ENCODE measurements around the gene FAM131A.

FAM131A gene, protein sequence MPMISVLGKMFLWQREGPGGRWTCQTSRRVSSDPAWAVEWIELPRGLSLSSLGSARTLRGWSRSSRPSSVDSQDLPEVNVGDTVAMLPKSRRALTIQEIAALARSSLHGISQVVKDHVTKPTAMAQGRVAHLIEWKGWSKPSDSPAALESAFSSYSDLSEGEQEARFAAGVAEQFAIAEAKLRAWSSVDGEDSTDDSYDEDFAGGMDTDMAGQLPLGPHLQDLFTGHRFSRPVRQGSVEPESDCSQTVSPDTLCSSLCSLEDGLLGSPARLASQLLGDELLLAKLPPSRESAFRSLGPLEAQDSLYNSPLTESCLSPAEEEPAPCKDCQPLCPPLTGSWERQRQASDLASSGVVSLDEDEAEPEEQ

DNA sequence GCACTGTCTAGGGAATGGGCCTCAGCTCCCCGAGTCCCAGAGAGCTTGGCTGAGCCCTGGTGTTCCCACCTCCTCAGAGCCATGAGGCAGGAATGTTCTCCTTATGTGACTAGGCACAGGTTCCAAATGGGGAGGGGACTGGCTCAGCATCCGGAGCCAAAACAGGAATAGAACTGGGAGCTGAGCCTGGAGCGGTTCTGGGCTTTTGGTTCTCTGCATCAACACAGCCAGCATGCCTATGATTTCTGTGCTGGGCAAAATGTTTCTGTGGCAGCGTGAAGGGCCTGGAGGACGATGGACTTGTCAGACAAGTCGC, at the start of gene FAM131A:
TSS of gene FAM131A (plus strand) at position 202 of the 316 bp plus-strand sequence. CDS start at position 233, 31 bp downstream.
- no peak for DNase-seq (ENCODE audit: low spot score)

DNA sequence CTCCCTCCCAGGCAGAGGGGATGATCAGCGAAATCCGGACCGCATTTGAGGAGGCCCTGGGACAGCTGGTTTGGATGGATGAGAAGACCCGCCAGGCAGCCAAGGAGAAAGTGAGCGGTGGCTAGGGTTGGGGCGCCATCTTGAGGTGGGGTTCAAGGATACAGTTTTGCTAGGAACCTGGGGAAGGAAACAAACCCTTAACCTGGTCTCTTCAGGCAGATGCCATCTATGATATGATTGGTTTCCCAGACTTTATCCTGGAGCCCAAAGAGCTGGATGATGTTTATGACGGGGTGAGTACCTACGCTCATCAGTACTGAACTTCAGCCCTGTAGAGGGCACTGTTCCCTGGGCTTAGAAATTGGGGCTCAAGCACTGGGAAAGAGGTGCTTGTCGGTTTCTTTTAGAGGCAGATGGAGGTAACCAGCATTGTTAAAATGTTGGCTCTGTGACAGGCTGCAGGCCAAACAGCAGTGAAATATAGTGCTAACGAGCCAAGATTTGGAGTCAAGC, 47.9 kb upstream of the FAM131A start:
- DNase-seq (ENCODE audit: low spot score) = peak; percentile 58

DNA sequence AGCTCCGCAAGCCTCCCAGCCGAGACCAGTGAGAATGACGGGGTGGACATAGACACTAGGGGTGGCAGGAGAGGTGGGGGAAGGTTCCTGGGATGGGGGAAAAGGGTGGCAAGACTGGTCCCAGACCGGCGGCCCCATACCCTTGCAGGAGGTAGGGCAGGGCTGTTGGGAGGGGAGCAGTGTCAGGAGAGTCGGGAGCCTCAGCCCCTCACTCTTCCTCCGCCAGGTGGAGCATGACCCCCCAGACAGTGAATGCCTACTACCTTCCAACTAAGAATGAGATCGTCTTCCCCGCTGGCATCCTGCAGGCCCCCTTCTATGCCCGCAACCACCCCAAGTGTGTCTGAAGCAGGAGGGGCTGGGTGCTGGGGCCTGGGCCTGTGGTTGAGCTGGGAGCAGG, 47.1 kb upstream of the FAM131A start:
- no peak for DNase-seq (ENCODE audit: low spot score)

DNA sequence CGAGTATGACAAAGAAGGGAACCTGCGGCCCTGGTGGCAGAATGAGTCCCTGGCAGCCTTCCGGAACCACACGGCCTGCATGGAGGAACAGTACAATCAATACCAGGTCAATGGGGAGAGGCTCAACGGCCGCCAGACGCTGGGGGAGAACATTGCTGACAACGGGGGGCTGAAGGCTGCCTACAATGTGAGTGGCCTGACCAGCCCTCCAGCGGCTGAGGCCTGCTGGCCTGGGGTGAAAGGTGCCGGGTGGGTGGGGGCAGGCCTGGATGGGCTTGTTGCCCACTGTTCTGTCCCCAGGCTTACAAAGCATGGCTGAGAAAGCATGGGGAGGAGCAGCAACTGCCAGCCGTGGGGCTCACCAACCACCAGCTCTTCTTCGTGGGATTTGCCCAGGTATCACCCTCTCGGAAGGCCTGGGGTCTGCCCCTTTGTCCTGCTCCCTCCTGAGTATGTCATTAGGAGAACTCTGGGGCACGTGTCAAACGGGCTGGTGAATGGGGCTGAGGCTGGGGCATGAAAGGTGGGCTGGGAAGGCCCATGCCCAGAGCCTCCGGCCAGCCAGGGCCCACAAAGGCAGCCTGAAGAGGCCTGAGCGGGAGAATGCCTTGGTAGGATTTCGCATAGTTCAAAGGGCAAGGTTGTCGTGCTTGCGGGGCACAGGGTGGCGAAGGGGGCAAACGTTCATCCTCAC, 46.2 kb upstream of the FAM131A start:
- DNase-seq (ENCODE audit: low spot score) = no peak

DNA sequence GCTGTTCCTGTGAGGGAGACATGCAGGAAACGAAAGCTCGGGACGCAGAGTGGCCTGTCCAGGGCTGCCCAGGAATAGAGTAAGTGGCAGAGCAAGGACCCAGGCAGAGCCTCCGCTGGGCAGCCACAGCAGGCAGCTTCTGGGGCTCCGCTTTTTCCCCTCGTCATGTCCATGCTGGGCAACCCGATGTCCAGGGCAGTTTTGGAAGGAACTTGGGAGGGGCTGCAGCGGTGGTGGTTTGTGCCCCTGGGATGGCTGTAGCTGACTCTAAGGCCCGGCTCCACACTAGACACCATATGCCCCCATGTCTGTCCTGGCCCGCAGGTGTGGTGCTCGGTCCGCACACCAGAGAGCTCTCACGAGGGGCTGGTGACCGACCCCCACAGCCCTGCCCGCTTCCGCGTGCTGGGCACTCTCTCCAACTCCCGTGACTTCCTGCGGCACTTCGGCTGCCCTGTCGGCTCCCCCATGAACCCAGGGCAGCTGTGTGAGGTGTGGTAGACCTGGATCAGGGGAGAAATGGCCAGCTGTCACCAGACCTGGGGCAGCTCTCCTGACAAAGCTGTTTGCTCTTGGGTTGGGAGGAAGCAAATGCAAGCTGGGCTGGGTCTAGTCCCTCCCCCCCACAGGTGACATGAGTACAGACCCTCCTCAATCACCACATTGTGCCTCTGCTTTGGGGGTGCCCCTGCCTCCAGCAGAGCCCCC, 45.5 kb upstream of the FAM131A start:
- no peak for DNase-seq (ENCODE audit: low spot score)

DNA sequence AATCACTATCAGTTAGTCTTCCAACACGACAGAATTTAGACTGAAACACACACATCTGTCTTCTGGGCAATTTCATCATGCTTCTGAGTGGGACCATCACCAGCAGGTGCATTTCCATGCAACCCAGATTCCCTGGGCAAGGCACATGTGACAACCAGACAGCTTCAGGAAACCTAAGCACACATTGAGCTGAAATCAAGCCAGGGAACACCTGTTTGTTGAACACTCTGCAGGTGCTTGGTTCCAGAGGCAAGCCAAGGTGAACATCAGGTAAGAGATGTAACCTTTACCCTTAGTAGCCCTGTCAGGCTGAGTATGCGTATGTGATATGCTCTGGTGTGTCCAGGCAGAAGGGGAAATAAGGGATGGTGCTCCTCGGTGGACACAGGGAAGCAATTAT, 41.6 kb upstream of the FAM131A start:
- DNase-seq (ENCODE audit: low spot score) = no peak

DNA sequence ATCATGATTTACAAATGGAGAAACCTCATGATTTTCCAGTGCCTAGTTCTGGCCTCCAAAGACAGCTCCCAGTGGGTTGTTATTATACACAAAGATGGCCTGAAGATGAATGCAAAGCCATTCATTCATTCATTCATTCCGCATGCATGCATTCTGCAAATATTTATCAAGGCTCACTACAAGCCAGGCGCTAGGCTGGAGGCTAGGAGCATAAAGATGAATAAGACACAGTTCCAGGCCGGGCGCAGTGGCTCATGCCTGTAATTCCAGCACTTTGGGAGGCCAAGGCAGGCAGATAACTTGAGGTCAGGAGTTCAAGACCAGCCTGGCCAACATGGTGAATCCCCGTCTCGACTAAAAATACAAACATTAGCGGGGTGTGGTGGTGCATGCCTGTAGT, 40.8 kb upstream of the FAM131A start:
- DNase-seq (ENCODE audit: low spot score) = no peak

DNA sequence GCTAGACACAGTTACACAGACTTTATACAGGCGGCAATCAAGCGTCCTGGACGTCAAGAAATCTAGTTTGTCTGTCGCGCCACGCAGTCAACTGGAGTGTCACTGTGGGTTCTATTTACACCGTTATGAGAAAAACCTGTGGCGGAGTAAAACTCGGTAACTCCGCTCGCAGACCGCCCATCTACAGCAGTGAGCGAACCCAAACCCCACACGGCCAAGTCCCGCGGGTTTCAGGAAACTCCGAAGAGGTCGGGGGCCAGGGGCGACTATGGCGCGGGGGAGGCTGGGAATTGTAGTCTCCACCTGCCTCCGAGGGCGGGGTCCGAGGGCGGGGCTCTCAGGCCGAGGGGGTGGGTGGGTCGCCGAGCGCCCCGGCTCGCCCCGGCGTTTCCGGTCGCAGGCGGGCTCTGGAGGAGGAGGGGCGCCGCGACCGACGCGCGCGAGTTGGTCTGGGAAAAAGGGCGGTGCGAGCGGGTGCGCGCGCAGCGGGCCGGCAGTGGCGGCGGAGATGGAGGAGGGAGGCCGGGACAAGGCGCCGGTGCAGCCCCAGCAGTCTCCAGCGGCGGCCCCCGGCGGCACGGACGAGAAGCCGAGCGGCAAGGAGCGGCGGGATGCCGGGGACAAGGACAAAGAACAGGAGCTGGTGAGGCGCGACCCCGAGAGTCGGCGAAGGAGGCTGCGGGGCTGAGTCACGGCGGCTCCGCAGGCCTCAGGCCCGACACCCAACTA, 38.5 kb upstream of the FAM131A start, which contains the start of gene PSMD2:
TSS of gene PSMD2 (plus strand) at position 483 of the 729 bp plus-strand sequence. CDS start at position 509, 26 bp downstream.
- DNase-seq (ENCODE audit: low spot score) = peak; percentile 95

DNA sequence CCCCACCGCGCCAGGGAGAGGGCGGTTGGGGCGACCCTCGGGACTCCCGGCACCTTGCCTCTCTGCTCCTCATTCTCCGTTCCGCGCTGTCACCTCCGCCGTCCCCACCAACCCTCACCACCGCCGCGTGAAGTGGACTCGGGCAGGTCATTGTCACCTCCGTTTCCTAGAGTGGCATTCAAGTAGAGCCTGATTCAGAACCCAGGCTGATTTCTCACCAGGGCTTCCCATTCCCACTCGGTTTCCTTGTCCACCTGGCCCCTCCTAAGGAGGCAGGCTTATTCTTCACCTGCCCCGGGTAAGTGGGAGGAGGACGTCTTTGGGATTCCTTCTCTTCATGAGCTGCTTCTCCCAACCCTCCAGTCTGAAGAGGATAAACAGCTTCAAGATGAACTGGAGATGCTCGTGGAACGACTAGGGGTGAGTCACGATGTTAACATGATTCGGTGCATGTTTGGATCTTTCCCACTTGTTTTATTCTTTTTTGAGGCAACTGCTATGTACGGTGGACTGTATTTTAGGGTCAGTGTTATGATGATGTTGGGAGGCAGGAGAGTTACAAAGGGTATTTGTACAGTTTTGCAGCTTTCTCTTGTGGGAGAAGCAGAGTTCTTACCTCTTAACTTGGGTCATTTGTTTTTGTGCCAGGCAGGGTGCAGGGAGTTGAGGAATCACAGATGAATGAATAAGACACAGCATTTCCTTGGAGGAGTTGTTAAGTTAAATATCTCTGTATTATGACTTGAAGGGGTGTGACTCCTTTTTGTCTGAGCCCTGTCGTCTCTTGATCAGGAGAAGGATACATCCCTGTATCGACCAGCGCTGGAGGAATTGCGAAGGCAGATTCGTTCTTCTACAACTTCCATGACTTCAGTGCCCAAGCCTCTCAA, 37.7 kb upstream of the FAM131A start:
- DNase-seq (ENCODE audit: low spot score) = peak; percentile 34

DNA sequence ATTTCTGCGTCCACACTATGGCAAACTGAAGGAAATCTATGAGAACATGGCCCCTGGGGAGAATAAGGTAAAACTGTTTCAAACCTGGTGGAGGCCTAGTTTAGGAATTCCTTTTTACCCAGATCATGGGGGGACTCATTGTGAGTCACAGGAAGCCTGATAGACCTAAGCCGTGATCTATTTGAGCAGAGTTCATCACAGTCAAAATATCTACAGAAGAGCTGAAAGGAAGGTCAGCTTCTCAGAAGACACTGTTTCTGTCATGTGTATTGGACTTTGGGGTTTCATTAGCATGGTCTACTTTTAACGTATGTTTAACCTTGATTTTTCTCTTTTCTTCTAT, 37.1 kb upstream of the FAM131A start:
- no peak for DNase-seq (ENCODE audit: low spot score)

DNA sequence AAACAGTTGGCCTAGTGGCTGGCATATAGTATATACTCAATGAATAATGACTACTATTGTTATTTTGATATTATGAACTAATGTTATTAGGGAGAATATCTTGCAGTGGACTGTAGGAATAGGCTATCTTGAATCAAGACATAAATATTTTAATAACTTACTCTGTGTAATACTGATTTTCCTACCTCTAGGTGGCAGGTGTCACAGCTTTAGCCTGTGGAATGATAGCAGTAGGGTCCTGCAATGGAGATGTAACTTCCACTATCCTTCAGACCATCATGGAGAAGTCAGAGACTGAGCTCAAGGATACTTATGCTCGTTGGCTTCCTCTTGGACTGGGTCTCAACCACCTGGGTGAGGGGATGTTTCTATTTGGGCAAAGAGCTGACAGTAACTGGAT, 31.8 kb upstream of the FAM131A start:
- DNase-seq (ENCODE audit: low spot score) = peak; percentile 73

DNA sequence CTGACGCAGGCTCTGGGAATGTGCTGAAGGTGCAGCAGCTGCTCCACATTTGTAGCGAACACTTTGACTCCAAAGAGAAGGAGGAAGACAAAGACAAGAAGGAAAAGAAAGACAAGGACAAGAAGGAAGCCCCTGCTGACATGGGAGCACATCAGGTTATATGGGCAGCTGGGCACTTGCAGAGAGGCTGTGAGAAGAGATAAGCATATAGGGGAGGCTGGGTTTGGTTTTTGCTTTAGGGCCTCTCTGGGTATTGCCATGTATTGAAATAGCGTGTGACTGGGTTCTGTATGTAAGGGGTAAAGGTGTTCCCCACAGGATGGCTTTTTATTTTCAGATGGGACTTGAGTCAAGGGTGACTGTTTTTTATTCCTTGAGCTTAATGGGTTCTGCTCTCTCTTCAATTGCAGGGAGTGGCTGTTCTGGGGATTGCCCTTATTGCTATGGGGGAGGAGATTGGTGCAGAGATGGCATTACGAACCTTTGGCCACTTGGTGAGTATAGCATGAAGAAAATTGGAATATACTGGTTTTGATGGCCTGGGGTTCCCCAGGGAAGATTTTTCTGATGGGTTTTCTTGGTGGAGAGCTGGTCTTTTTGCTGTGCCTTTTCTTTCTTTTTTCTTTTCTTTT, 30.9 kb upstream of the FAM131A start:
- peak; percentile 78 for DNase-seq (ENCODE audit: low spot score)

DNA sequence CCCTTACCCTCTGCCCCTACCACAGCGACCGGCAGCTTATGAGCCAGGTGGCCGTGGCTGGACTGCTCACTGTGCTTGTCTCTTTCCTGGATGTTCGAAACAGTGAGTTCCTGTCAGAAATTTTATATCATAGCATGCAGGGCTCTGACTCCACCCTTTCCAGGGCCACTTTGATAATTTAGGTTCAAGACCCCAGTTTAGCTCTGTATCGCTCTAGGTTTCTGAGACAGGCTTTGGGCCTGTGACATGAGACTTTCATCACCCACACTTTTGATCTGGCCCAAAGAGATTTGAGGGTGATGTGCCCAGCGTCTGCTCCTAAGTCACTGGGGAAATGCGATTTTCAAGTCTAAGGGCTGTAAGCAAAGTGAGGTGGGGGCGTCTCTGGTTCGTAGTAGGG, 29.5 kb upstream of the FAM131A start:
- DNase-seq (ENCODE audit: low spot score) = peak; percentile 66

DNA sequence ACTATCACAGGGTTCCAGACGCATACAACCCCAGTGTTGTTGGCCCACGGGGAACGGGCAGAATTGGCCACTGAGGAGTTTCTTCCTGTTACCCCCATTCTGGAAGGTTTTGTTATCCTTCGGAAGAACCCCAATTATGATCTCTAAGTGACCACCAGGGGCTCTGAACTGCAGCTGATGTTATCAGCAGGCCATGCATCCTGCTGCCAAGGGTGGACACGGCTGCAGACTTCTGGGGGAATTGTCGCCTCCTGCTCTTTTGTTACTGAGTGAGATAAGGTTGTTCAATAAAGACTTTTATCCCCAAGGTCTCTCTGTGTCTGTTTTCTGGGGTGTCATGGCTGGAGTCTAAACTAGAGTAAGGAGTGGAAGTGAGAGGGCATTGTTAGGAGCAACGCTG, 28.7 kb upstream of the FAM131A start:
- peak; percentile 21 for DNase-seq (ENCODE audit: low spot score)

DNA sequence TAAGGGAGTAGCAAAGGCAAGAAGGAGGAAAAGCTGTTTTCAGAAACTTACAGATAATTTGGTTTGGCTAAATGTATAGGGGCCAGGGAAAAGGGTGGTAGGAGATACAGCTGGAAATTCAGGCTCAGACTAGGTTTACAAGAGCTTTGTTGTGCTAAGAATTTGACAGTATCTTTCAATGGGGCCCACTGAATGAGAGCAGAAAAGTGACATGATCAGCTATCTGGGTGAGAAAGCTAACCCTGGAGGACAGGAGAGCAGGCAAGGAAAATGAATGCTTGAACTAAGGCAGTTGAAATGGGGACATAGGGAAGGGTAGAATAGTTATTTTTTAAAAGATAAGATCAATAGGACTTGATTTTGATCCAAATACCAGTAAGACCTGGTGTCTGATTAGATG, 25.8 kb upstream of the FAM131A start:
- DNase-seq (ENCODE audit: low spot score) = no peak

DNA sequence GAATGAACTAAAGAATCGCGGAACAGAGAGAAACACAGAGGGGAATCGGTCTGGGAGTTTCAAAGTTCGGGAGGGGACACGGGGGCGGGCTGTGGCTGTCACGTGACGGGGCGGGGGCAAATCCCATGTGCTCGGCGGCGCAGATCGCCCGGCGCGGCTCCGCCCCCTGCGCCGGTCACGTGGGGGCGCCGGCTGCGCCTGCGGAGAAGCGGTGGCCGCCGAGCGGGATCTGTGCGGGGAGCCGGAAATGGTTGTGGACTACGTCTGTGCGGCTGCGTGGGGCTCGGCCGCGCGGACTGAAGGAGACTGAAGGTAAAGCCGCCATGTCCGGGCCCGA, 23.1 kb upstream of the FAM131A start, which contains the start of gene EIF4G1:
TSS of gene EIF4G1 (plus strand) at position 244 of the 337 bp plus-strand sequence. CDS start 1,191 bp downstream, outside the sequence.
- peak; percentile 94 for DNase-seq (ENCODE audit: low spot score)

DNA sequence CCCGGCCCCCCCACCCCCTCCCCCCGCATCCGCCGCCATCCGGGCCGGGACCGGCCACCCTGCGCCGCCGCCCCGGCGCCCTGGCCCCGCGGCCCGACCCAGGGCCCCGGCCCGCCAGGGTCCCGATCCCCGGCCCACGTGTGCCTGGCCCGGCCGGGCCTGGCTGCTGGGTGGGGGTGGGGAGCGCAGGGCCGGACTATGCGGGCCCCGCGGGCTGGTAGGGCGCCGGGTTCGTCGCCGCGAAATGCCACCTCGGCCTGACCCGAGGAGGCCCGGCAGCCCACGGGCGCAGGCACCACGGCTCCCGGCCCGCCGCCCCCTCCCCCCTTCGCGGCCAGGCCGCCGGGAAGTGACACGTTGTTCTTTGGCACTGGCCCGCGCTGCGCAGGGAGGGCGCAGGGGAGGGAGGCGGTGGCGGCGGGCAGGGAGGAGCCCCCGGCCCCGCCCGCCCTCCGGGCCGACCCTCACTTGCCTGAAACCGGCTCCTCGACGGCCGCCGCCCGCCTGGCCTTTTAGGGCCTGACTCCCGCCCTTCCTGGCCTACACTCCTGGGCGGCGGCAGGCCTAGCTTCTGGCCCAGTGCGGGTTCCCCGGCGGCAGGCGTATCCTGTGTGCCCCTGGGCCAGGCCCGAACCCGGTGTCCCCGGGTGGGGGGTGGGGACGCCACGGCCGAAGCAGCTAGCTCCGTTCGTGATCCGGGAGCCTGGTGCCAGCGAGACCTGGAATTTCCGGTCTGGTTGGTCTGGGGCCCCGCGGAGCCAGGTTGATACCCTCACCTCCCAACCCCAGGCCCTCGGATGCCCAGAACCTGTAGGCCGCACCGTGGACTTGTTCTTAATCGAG, 22.5 kb upstream of the FAM131A start:
- peak; percentile 59 for DNase-seq (ENCODE audit: low spot score)

DNA sequence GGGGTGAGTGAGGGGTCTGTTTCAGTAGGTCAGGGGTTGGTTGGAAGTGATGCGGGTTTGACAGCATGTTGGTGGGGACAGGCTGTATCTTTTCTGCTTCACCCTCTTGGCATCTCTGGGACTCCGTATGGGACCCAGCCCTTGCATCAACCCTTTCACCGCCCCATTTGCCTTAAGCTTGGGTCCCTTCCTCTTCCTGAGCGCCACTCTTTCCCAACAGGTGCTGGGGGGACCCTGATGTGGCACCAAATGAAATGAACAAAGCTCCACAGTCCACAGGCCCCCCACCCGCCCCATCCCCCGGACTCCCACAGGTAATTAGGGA, 21.9 kb upstream of the FAM131A start:
- peak; percentile 41 for DNase-seq (ENCODE audit: low spot score)

DNA sequence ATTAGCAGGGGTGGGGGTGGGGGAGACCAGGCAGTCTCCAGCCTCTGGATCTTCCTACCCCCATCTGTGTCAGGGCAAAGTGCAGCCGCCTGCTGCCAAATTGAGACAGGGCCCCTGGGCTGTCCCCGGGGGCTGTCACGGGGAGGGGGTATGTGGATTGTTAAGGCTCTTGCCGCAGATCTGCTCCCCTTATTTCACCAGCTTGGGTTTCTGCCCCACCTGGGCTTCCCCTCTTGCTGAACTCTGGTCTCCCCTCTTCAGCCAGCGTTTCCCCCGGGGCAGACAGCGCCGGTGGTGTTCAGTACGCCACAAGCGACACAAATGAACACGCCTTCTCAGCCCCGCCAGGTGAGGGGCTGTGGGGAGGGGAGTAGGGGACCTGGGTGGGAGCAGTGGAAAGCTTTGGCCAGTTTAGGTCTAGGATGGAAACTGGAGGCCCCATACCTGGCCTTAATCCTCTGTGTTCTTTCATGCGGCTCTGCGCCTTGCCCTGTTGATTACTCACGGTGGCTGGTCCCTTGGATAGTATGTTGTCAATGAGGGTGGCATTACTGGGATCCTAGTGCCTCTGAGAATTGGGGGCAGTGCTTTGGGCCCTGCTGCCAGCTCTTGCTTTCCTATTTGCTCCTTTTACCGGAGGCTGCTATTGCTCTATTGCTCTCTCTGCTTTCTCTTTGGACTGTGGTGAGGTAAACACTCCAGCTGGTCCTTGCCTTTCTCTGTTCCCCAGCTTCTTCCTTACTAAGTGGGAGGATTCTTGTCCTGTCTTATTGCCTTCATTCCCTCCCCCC, 21.3 kb upstream of the FAM131A start:
- DNase-seq (ENCODE audit: low spot score) = peak; percentile 36
